ENCODE measurements around the gene PNKP. TPM values are rescaled to one million over a fixed set of nuclear protein-coding genes. Genes with fewer than 3 reads are reported as not detected.

Gene PNKP
- total RNA-seq, 4 donors from 2014 or later, result 14.9 to 43.4 (median 21.1) TPM

- no peaks in the 10 kb centered on the region for H3K9me3 ChIP-seq
- ATAC-seq (no peak), DNase-seq (no peak)
- TF ChIP-seq CTCF (IDR thresholded peaks at IDR 0.05 in 4 of 5, conservative IDR thresholded peaks at IDR 0.05 in 1 of 5) (no peak), POLR2A (IDR thresholded peaks at IDR 0.05) (no peak)
- no peaks in the 10 kb centered on the region for H3K27me3 ChIP-seq
- peak overlapping the region; percentile 5 to 57 (median 50) for H3K27ac ChIP-seq
- H3K36me3 ChIP-seq, result peaks cover 0 to 57% of the 10 kb centered on the region in 2 donors
- in situ Hi-C loops (cut with MboI; ENCODE audit: low sequenced_read_pairs in 4 of 4) (no loop called here), intact Hi-C loops (cut with DNase I; ENCODE audit: low total_unique reads) (no loop called here)
- peaks cover under 1 to 8% of the 10 kb centered on the region in 2 donors for H3K4me1 ChIP-seq
- H3K4me3 ChIP-seq, result no peak overlapping the region
Observed at GRCh38 chr19:49858088-49858985, 9.0 kb downstream of the PNKP start.

GRCh38 chr19:49857838-49858087, 9.6 kb downstream of the PNKP start:
- Histone ChIP-seq H3K27me3 (no peaks in the 10 kb centered on the region), H3K4me1 (peaks cover 6 to 13% of the 10 kb centered on the region in 2 donors), H3K4me3 (no peak overlapping the region), H3K9me3 (no peaks in the 10 kb centered on the region), H3K36me3 (peaks cover 0 to 57% of the 10 kb centered on the region in 2 donors), H3K27ac (peak overlapping the region in 3 of 4 donors; percentile 5 to 57 (median 52))
- ATAC-seq (no peak), DNase-seq (no peak)
- no peak for TF ChIP-seq CTCF (IDR thresholded peaks at IDR 0.05 in 4 of 5, conservative IDR thresholded peaks at IDR 0.05 in 1 of 5)
- no peak for TF ChIP-seq POLR2A (IDR thresholded peaks at IDR 0.05)
- in situ Hi-C loops (cut with MboI; ENCODE audit: low sequenced_read_pairs in 4 of 4) (no loop called here), intact Hi-C loops (cut with DNase I; ENCODE audit: low total_unique reads) (no loop called here)

- H3K4me3 ChIP-seq, result no peak overlapping the region
- peaks cover 11 to 19% of the 10 kb centered on the region in 2 donors for H3K4me1 ChIP-seq
- H3K27me3 ChIP-seq, result no peaks in the 10 kb centered on the region
- intact Hi-C loops (cut with DNase I; ENCODE audit: low total_unique reads), result no loop called here
- no peak for ATAC-seq
- DNase-seq, result no peak
- peaks cover 0 to 57% of the 10 kb centered on the region in 2 donors for H3K36me3 ChIP-seq
- peak overlapping the region in 2 of 4 donors; percentile 52 to 57 for H3K27ac ChIP-seq
- TF ChIP-seq POLR2A (IDR thresholded peaks at IDR 0.05), result no peak
- TF ChIP-seq CTCF (IDR thresholded peaks at IDR 0.05 in 4 of 5, conservative IDR thresholded peaks at IDR 0.05 in 1 of 5), result no peak
- in situ Hi-C loops (cut with MboI; ENCODE audit: low sequenced_read_pairs in 4 of 4), result no loop called here
- H3K9me3 ChIP-seq, result no peaks in the 10 kb centered on the region
Observed at GRCh38 chr19:49857061-49857837, 10.1 kb downstream of the PNKP start.

GRCh38 chr19:49856574-49857021, 10.8 kb downstream of the PNKP start:
- intact Hi-C loops (cut with DNase I; ENCODE audit: low total_unique reads), result no loop called here
- Histone ChIP-seq H3K27ac (peak overlapping the region in 1 of 4 donors; percentile 1), H3K27me3 (no peaks in the 10 kb centered on the region), H3K4me3 (no peak overlapping the region), H3K4me1 (peaks cover 16 to 24% of the 10 kb centered on the region in 2 donors), H3K9me3 (no peaks in the 10 kb centered on the region), H3K36me3 (peaks cover 0 to 53% of the 10 kb centered on the region in 2 donors)
- ATAC-seq (no peak), DNase-seq (no peak)
- TF ChIP-seq CTCF (IDR thresholded peaks at IDR 0.05 in 4 of 5, conservative IDR thresholded peaks at IDR 0.05 in 1 of 5), result no peak
- no peak for TF ChIP-seq POLR2A (IDR thresholded peaks at IDR 0.05)
- in situ Hi-C loops (cut with MboI; ENCODE audit: low sequenced_read_pairs in 4 of 4), result no loop called here

All from gastrocnemius medialis (tissue), 4 donors.